ENCODE measurements around the gene RPS6KA2. TPM values are rescaled to one million over a fixed set of nuclear protein-coding genes. Genes with fewer than 3 reads are reported as not detected.

The RPS6KA2 gene
- polyA plus RNA-seq, 1 experiment = 70.9 TPM

- Histone ChIP-seq H3K4me3 (ENCODE audit: low read depth, low read length) (no peak within 1 kb of the TSS), H3K27ac (ENCODE audit: low read depth, low read length) (no peak within 1 kb of the TSS), H3K9me3 (ENCODE audit: control insufficient read depth, insufficient read depth, low read length) (no peaks in the 10 kb centered on the region), H3K27me3 (ENCODE audit: control insufficient read depth, insufficient read depth, low read length) (no peaks in the 10 kb centered on the region)
- no peak for DNase-seq (ENCODE audit: low read depth, low spot score)
- ChIA-PET CTCF (no interaction called here), POLR2A (no interaction called here)
- TF ChIP-seq CTCF (IDR thresholded peaks at IDR 0.05; ENCODE audit: low read depth, low read length) = no peak
Observed at GRCh38 chr6:166586424-166587156, 40.5 kb downstream of the RPS6KA2 start, which contains the start of gene RAMACL. TSS of gene RAMACL (minus strand) at chr6:166586678. CDS start at chr6:166586477, 201 bp downstream.

- Histone ChIP-seq H3K27me3 (ENCODE audit: control insufficient read depth, insufficient read depth, low read length) (no peaks in the 10 kb centered on the region), H3K9me3 (ENCODE audit: control insufficient read depth, insufficient read depth, low read length) (no peaks in the 10 kb centered on the region), H3K4me3 (ENCODE audit: low read depth, low read length) (no peak overlapping the region), H3K27ac (ENCODE audit: low read depth, low read length) (no peak overlapping the region)
- ChIA-PET CTCF (interaction anchor here (0.7 to 1.1 kb wide), 2 partner anchors 43 to 334 kb away, joined by 3 to 4 read pairs; no protein-coding TSS in a partner anchor), POLR2A (interaction anchor here (0.8 to 1.2 kb wide), 2 partner anchors 11 to 12 kb away, joined by 3 to 4 read pairs; no protein-coding TSS in a partner anchor)
- DNase-seq (ENCODE audit: low read depth, low spot score) = no peak
- no peak for TF ChIP-seq CTCF (IDR thresholded peaks at IDR 0.05; ENCODE audit: low read depth, low read length)
Observed at GRCh38 chr6:166584853-166585429, 42.1 kb downstream of the RPS6KA2 start.

GRCh38 chr6:166584155-166584554, 42.9 kb downstream of the RPS6KA2 start:
- DNase-seq (ENCODE audit: low read depth, low spot score) = no peak
- TF ChIP-seq CTCF (IDR thresholded peaks at IDR 0.05; ENCODE audit: low read depth, low read length) = no peak
- POLR2A ChIA-PET = interaction anchor here (0.8 to 1.2 kb wide), 2 partner anchors 11 to 12 kb away, joined by 3 to 4 read pairs; no protein-coding TSS in a partner anchor
- no peak overlapping the region for H3K4me3 ChIP-seq (ENCODE audit: low read depth, low read length)
- H3K27ac ChIP-seq (ENCODE audit: low read depth, low read length) = no peak overlapping the region
- no peaks in the 10 kb centered on the region for H3K9me3 ChIP-seq (ENCODE audit: control insufficient read depth, insufficient read depth, low read length)
- H3K27me3 ChIP-seq (ENCODE audit: control insufficient read depth, insufficient read depth, low read length) = no peaks in the 10 kb centered on the region
- CTCF ChIA-PET = no interaction called here

- H3K27me3 ChIP-seq (ENCODE audit: control insufficient read depth, insufficient read depth, low read length) = no peaks in the 10 kb centered on the region
- H3K9me3 ChIP-seq (ENCODE audit: control insufficient read depth, insufficient read depth, low read length) = no peaks in the 10 kb centered on the region
- no peak for DNase-seq (ENCODE audit: low read depth, low spot score)
- ChIA-PET POLR2A (no interaction called here), CTCF (no interaction called here)
- no peak overlapping the region for H3K27ac ChIP-seq (ENCODE audit: low read depth, low read length)
- no peak overlapping the region for H3K4me3 ChIP-seq (ENCODE audit: low read depth, low read length)
- no peak for TF ChIP-seq CTCF (IDR thresholded peaks at IDR 0.05; ENCODE audit: low read depth, low read length)
Observed at GRCh38 chr6:166583230-166583965, 43.7 kb downstream of the RPS6KA2 start.

Data from AG04450 (cell line).